Osteoblast (primary cell): ENCODE data around the gene CD3E. TPM values are rescaled to one million over a fixed set of nuclear protein-coding genes. Genes with fewer than 3 reads are reported as not detected.

ENCODE experiments used
- DNase-seq: peaks from one replicate; pipeline ENCODE4 v3.0.0; 2011; ENCODE audit warnings: low spot score, mixed read lengths; ENCODE audit not compliant: insufficient read length; ENCODE audit errors: missing footprints
- H2AFZ ChIP-seq: 2 replicates; pipeline ENCODE4 v1.6.0; 2011; ENCODE audit warnings: mild to moderate bottlenecking, low read length
- H3K27ac ChIP-seq: 2 replicates; pipeline ENCODE4 v1.5.1; 2011; ENCODE audit warnings: mild to moderate bottlenecking, low read depth, low read length, moderate library complexity
- H3K27me3 ChIP-seq: 2 replicates; pipeline ENCODE4 v1.6.0; 2012; ENCODE audit warnings: mild to moderate bottlenecking, control low read depth, inconsistent platforms, low read length, moderate library complexity; ENCODE audit not compliant: insufficient read depth
- H3K36me3 ChIP-seq: 2 replicates; pipeline ENCODE4 v1.5.1; 2011; ENCODE audit warnings: mild to moderate bottlenecking, low read length, control low read depth, moderate library complexity; ENCODE audit not compliant: insufficient read depth
- H3K4me1 ChIP-seq: 2 replicates; pipeline ENCODE4 v1.5.1; 2011; ENCODE audit warnings: mild to moderate bottlenecking, low read length, control low read depth, moderate library complexity; ENCODE audit not compliant: insufficient read depth
- H3K4me2 ChIP-seq: 2 replicates; pipeline ENCODE4 v1.6.0; 2011; ENCODE audit warnings: mild to moderate bottlenecking, low read length; ENCODE audit not compliant: insufficient read depth
- H3K4me3 ChIP-seq: fragments of 200-600 bp; sonication (generic); 3 replicates; pipeline ENCODE4 v1.5.1; 2012; ENCODE audit warnings: mild to moderate bottlenecking, low read length, inconsistent platforms; ENCODE audit not compliant: insufficient read depth
- H3K79me2 ChIP-seq: 2 replicates; pipeline ENCODE4 v1.6.0; 2012; ENCODE audit warnings: mild to moderate bottlenecking, low read length, control low read depth, inconsistent platforms; ENCODE audit not compliant: insufficient read depth
- H3K9me3 ChIP-seq: 2 replicates; pipeline ENCODE4 v1.5.1; 2011; ENCODE audit warnings: low read depth, low read length, control low read depth
- H4K20me1 ChIP-seq: 2 replicates; pipeline ENCODE4 v1.6.0; 2012; ENCODE audit warnings: mild to moderate bottlenecking, low read length, control low read depth; ENCODE audit not compliant: insufficient read depth
- total RNA-seq: library from RNA; depleted of rRNA; stranded (reverse); fragments of >200 nt; gene quantifications from 2 replicates; pipeline ENCODE4 v1.2.3, GENCODE V29; 2012
- TF ChIP-seq, protein P1 (sequence below): IDR thresholded peaks from 2 replicates; pipeline ENCODE4 v1.5.1; 2011; ENCODE audit warnings: mild to moderate bottlenecking, low read depth, low read length, moderate library complexity; ENCODE audit errors: extremely low read depth

Gene CD3E
- total RNA-seq, 1 donor = not detected

DNA sequence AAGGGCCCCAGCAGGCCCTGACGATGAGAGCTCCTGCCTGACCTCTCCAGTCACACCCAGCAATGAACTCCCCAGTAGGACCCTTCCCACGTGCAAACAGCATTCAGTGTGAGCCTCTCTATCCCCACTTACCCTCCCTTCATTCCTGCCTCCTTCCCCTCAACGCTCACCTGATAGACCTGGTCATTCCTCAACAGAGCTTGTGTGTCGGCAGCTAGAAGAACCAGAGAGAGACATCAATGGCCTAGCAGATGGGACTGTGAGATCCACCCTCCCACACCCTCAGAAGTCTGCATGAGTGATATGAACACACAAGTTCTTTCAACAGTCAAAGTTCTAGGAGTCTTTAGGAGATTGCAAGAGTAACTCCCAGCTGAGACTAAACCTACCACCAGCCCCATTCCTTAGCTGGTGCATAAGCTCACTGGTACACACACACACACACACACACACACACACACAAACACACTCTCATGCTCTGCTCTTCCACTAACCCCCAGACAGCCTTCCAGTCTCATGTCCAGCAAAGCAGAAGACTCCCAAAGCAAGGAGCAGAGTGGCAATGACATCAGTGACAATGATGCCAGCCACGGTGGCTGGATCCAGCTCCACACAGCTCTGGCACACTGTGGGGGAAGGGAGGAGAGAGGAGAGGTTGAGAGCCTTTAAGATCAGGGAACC lies 34.9 kb downstream of the CD3E start:
- no peak overlapping the region for H3K27ac ChIP-seq
- TF ChIP-seq, protein P1, sequence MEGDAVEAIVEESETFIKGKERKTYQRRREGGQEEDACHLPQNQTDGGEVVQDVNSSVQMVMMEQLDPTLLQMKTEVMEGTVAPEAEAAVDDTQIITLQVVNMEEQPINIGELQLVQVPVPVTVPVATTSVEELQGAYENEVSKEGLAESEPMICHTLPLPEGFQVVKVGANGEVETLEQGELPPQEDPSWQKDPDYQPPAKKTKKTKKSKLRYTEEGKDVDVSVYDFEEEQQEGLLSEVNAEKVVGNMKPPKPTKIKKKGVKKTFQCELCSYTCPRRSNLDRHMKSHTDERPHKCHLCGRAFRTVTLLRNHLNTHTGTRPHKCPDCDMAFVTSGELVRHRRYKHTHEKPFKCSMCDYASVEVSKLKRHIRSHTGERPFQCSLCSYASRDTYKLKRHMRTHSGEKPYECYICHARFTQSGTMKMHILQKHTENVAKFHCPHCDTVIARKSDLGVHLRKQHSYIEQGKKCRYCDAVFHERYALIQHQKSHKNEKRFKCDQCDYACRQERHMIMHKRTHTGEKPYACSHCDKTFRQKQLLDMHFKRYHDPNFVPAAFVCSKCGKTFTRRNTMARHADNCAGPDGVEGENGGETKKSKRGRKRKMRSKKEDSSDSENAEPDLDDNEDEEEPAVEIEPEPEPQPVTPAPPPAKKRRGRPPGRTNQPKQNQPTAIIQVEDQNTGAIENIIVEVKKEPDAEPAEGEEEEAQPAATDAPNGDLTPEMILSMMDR = no peak

GRCh38 chr11:118340449-118340848 lies 35.9 kb downstream of the CD3E start:
- Histone ChIP-seq H3K4me1 (no peaks in the 10 kb centered on the region), H3K4me2 (no peak overlapping the region), H3K27ac (no peak overlapping the region), H3K9me3 (no peaks in the 10 kb centered on the region), H3K27me3 (peaks cover 5% of the 10 kb centered on the region), H2AFZ (no peak overlapping the region), H3K79me2 (no peaks in the 10 kb centered on the region), H3K36me3 (no peaks in the 10 kb centered on the region), H4K20me1 (no peaks in the 10 kb centered on the region), H3K4me3 (no peak overlapping the region)
- no peak for DNase-seq
- TF ChIP-seq, protein P1 = no peak

More for the DNA sequence above, 34.9 kb downstream of the CD3E start:
- H3K4me3 ChIP-seq = no peak overlapping the region
- H2AFZ ChIP-seq = no peak overlapping the region
- no peaks in the 10 kb centered on the region for H3K79me2 ChIP-seq
- peaks cover 5% of the 10 kb centered on the region for H3K27me3 ChIP-seq
- H3K4me1 ChIP-seq = no peaks in the 10 kb centered on the region
- no peaks in the 10 kb centered on the region for H3K9me3 ChIP-seq
- H3K4me2 ChIP-seq = no peak overlapping the region
- DNase-seq = no peak
- no peaks in the 10 kb centered on the region for H4K20me1 ChIP-seq
- H3K36me3 ChIP-seq = no peaks in the 10 kb centered on the region

GRCh38 chr11:118341261-118341660 lies 36.7 kb downstream of the CD3E start:
- H3K27me3 ChIP-seq = peaks cover 5% of the 10 kb centered on the region
- H3K9me3 ChIP-seq = no peaks in the 10 kb centered on the region
- DNase-seq = no peak
- no peak overlapping the region for H3K4me3 ChIP-seq
- no peak overlapping the region for H3K4me2 ChIP-seq
- no peak overlapping the region for H3K27ac ChIP-seq
- H3K36me3 ChIP-seq = no peaks in the 10 kb centered on the region
- H2AFZ ChIP-seq = no peak overlapping the region
- TF ChIP-seq, protein P1 = no peak
- H3K4me1 ChIP-seq = no peaks in the 10 kb centered on the region
- H3K79me2 ChIP-seq = no peaks in the 10 kb centered on the region
- H4K20me1 ChIP-seq = no peaks in the 10 kb centered on the region

DNA sequence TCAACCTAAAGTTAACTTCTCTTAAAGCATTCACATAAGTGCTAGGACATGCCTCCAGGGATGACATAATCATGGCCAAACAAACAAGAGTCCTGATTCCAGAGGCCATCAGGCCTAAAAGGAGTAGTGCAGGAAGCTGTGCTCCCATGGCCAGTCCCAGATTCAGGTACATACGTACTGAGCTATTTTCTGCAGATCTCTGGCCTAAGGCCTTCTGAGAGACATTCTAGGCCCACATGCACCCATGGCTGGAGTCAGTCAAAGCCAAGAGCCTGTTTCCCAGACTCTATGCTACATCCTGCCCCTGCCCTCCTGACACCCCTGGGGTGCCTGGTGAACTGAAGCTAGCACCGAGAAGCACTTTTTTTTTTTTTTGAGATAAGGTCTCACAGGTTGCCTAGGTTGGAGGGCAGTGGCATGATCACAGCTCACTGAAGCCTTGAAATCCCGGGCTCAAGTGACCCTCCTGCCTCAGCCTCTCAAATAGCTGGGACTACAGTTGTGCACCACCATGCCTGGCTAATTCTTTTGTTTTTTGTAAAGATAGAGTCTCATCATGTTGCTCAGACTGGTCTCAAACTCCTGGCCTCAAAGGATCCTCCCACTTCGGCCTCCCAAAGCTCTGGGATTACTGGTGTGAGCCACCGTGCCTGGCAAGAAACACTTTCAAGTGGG lies 37.4 kb downstream of the CD3E start:
- Histone ChIP-seq H3K27me3 (peaks cover 3% of the 10 kb centered on the region), H3K27ac (no peak overlapping the region), H3K9me3 (no peaks in the 10 kb centered on the region), H3K36me3 (no peaks in the 10 kb centered on the region), H2AFZ (no peak overlapping the region), H3K79me2 (no peaks in the 10 kb centered on the region), H3K4me3 (no peak overlapping the region), H4K20me1 (no peaks in the 10 kb centered on the region), H3K4me2 (no peak overlapping the region), H3K4me1 (no peaks in the 10 kb centered on the region)
- TF ChIP-seq, protein P1 = no peak
- no peak for DNase-seq
